Stimulated activated CD8-positive, alpha-beta memory T cell treated with anti-CD3 and anti-CD28 coated beads, Interleukin-15, amount 100 ng/mL, for 4 hours (primary cell): Measurements from ENCODE around the gene DCK.

Experiments used
- DNase-seq, 2 donors: peaks; one replicate each; pipeline ENCODE4 v3.0.0-alpha.2; 2020; ENCODE audit warnings: low read depth in 2 of 2

DCK gene

GRCh38 chr4:71063711-71064110 is 70.3 kb downstream of the DCK start:
- DNase-seq: no peak

GRCh38 chr4:71064521-71064920 is 71.1 kb downstream of the DCK start:
- DNase-seq: no peak

DNA sequence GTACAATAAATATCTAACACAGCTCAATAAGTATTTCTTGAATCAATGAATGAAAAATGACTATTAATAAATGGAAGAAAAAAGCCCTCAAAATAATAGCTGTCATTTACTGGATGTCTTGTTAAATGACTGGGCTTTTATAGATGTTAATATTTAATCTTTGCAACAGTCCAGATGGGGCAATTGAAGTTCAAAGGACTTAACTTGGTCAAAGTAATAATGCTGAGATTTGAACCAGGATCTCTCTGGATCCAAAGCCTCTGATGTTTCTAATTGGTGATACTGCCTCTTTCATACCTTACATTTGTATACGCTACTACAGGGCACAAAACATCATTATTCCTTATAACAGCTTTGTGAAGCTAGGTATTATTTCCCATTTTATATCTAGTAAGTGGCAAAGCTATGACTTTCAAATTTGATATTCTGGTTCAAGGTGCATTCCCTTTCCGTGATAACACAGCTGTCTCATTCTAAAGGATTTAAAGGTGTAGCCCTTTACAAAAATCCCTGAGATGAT is 72.6 kb downstream of the DCK start:
- no peak for DNase-seq

- DNase-seq: no peak
Measured at GRCh38 chr4:71066737-71067716, 73.6 kb downstream of the DCK start.

DNA sequence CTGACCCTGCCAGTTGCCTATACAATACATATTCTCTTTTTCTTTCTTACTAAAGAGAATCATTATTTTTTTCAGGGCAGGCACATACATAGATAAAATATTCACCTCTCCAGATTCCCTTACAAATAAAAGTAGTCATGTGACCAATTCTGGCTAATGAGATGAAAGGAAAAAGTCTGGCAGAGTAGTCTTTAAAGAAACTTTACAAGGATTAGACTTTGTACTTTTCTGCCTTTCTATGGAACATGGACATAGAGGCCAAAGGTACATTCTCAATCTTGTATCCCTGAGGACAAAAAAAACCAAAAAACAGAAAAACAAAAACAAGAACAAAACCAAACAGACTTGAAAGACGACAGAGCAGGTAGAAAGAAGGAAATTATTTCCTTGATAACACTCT is 75.6 kb downstream of the DCK start:
- no peak for DNase-seq

- DNase-seq: no peak
Measured at GRCh38 chr4:71070015-71070414, 76.6 kb downstream of the DCK start.

- DNase-seq: no peak
Measured at GRCh38 chr4:71074452-71075299, 81.2 kb downstream of the DCK start.
